DOHH2 (cell line): ENCODE results near the gene TTC19.

Experiments
- H3F3A ChIP-seq: fragments of 200-600 bp; sonication (generic), shearing (Covaris generic); 2 replicates; pipeline ENCODE4 v1.6.0; 2016; ENCODE audit warnings: antibody characterized with exemption, mild to moderate bottlenecking; ENCODE audit not compliant: control insufficient read depth, insufficient read depth
- H3K27ac ChIP-seq: fragments of 200-600 bp; sonication (generic); 2 replicates; pipeline ENCODE4 v1.5.1; 2014; ENCODE audit warnings: low read depth, mild to moderate bottlenecking, low read length, moderate library complexity
- H3K27me3 ChIP-seq: fragments of 200-600 bp; sonication (generic); 2 replicates; pipeline ENCODE4 v1.6.1; 2014; ENCODE audit warnings: mild to moderate bottlenecking, low read length, mixed read lengths; ENCODE audit not compliant: control insufficient read depth
- H3K36me3 ChIP-seq: fragments of 200-600 bp; sonication (generic); 2 replicates; pipeline ENCODE4 v1.6.1; 2014; ENCODE audit warnings: mild to moderate bottlenecking, low read length, moderate library complexity, mixed read lengths; ENCODE audit not compliant: control insufficient read depth
- H3K4me1 ChIP-seq: fragments of 200-600 bp; sonication (generic); 2 replicates; pipeline ENCODE4 v1.6.1; 2014; ENCODE audit warnings: mild to moderate bottlenecking, low read length, mixed read lengths; ENCODE audit not compliant: control insufficient read depth
- H3K4me2 ChIP-seq: fragments of 200-600 bp; sonication (generic); 2 replicates; pipeline ENCODE4 v1.6.0; 2014; ENCODE audit warnings: mild to moderate bottlenecking, low read length, moderate library complexity
- H3K4me3 ChIP-seq: fragments of 200-600 bp; sonication (generic); 2 replicates; pipeline ENCODE4 v1.5.1; 2014; ENCODE audit warnings: mild to moderate bottlenecking, low read length, mixed read lengths
- H3K79me2 ChIP-seq: fragments of 200-600 bp; sonication (generic); 2 replicates; pipeline ENCODE4 v1.6.1; 2014; ENCODE audit warnings: mild to moderate bottlenecking, low read length, mixed read lengths; ENCODE audit not compliant: control insufficient read depth
- H3K9me2 ChIP-seq: fragments of 200-600 bp; sonication (generic); replicated peaks from 2 replicates; pipeline ENCODE4 v1.6.1; 2014; ENCODE audit warnings: mild to moderate bottlenecking, low read length, mixed read lengths; ENCODE audit not compliant: control insufficient read depth
- H3K9me3 ChIP-seq: fragments of 200-600 bp; sonication (generic); 2 replicates; pipeline ENCODE4 v1.6.1; 2014; ENCODE audit warnings: antibody characterized with exemption, low read length, mixed read lengths; ENCODE audit not compliant: control insufficient read depth, insufficient read depth
- H4K20me1 ChIP-seq: fragments of 200-600 bp; sonication (generic); 2 replicates; pipeline ENCODE4 v1.6.0; 2014; ENCODE audit warnings: low read depth, mild to moderate bottlenecking, antibody characterized with exemption, low read length, moderate library complexity; ENCODE audit not compliant: control insufficient read depth, insufficient read depth
- CTCF ChIP-seq: fragments of 200-600 bp; sonication (generic); IDR thresholded peaks from one replicate; pipeline ENCODE4 v1.5.1; 2014; ENCODE audit warnings: antibody characterized with exemption, mild to moderate bottlenecking, low read depth, low read length; ENCODE audit not compliant: poor library complexity, severe bottlenecking
- EZH2phosphoT487 ChIP-seq: fragments of 200-600 bp; sonication (generic); IDR thresholded peaks from 2 replicates; pipeline ENCODE4 v1.6.1; 2017; ENCODE audit warnings: borderline replicate concordance, mild to moderate bottlenecking, antibody characterized with exemption, low read length, moderate library complexity, mixed read lengths

Gene TTC19

GRCh38 chr17:15996322-15996721, 3.3 kb upstream of the TTC19 start:
- peaks cover 14% of the 10 kb centered on the region for H3K36me3 ChIP-seq
- no peak overlapping the region for H3K4me3 ChIP-seq
- H3K9me3 ChIP-seq: no peaks in the 10 kb centered on the region
- H3K79me2 ChIP-seq: peaks cover 35% of the 10 kb centered on the region
- H3K27me3 ChIP-seq: no peaks in the 10 kb centered on the region
- H3K4me2 ChIP-seq: no peak overlapping the region
- peaks cover 12% of the 10 kb centered on the region; the same call in 1 of the 2 replicates for H4K20me1 ChIP-seq
- no peak for TF ChIP-seq CTCF
- TF ChIP-seq EZH2phosphoT487: no peak
- H3K27ac ChIP-seq: no peak overlapping the region
- peaks cover 16% of the 10 kb centered on the region for H3K4me1 ChIP-seq
- peaks cover 10% of the 10 kb centered on the region for H3F3A ChIP-seq
- H3K9me2 ChIP-seq: no peaks in the 10 kb centered on the region

- Histone ChIP-seq H3K9me3 (no peaks in the 10 kb centered on the region), H3K9me2 (no peaks in the 10 kb centered on the region), H3K27ac (peak overlapping the region; percentile 27), H4K20me1 (peaks cover 16% of the 10 kb centered on the region; the same call in 1 of the 2 replicates), H3K79me2 (peaks cover 53% of the 10 kb centered on the region), H3K4me1 (peaks cover 21% of the 10 kb centered on the region), H3F3A (peaks cover 10% of the 10 kb centered on the region), H3K4me3 (peak overlapping the region; percentile 96), H3K36me3 (peaks cover 32% of the 10 kb centered on the region), H3K4me2 (peak overlapping the region; percentile 62), H3K27me3 (no peaks in the 10 kb centered on the region)
- TF ChIP-seq EZH2phosphoT487 (no peak), CTCF (no peak)
These were observed 1.5 kb upstream of the TTC19 start for GRCh38 chr17:15998031-15998562.

GRCh38 chr17:15999974-16000827, 577 bp downstream of the TTC19 start:
- H3K9me2 ChIP-seq: no peaks in the 10 kb centered on the region
- H3F3A ChIP-seq: peaks cover 10% of the 10 kb centered on the region
- no peaks in the 10 kb centered on the region for H3K9me3 ChIP-seq
- H3K79me2 ChIP-seq: peaks cover 57% of the 10 kb centered on the region
- peaks cover 19% of the 10 kb centered on the region for H4K20me1 ChIP-seq
- H3K27ac ChIP-seq: peak overlapping the region; percentile 78
- H3K27me3 ChIP-seq: no peaks in the 10 kb centered on the region
- H3K4me1 ChIP-seq: peaks cover 21% of the 10 kb centered on the region
- H3K36me3 ChIP-seq: peaks cover 53% of the 10 kb centered on the region
- peak overlapping the region; percentile 96 for H3K4me3 ChIP-seq
- TF ChIP-seq CTCF (peak; percentile 18), EZH2phosphoT487 (no peak)
- H3K4me2 ChIP-seq: peak overlapping the region; percentile 62
